Fibroblast of villous mesenchyme (primary cell): ENCODE results near the gene HK1. TPM values are rescaled to one million over a fixed set of nuclear protein-coding genes. Genes with fewer than 3 reads are reported as not detected.

ENCODE experiments used
- DNase-seq: peaks from one replicate; pipeline ENCODE4 v3.0.0-alpha.2; 2010; ENCODE audit warnings: low read depth
- H3K4me3 ChIP-seq: 2 replicates; pipeline ENCODE4 v1.5.1; 2011; ENCODE audit warnings: low read depth, mild to moderate bottlenecking, low read length
- CTCF ChIP-seq: IDR thresholded peaks from 2 replicates; pipeline ENCODE4 v1.5.1; 2012; ENCODE audit warnings: low read depth, mild to moderate bottlenecking, low read length; ENCODE audit not compliant: insufficient read depth
- total RNA-seq: library from RNA; depleted of rRNA; stranded (reverse); fragments of >200 nt; gene quantifications from 2 replicates; pipeline ENCODE4 v1.2.3, GENCODE V29; 2012

The HK1 gene
- total RNA-seq, 1 donor, result 91.1 TPM

GRCh38 chr10:69338133-69338456 lies 59.8 kb downstream of the HK1 start:
- no peak for TF ChIP-seq CTCF
- DNase-seq, result no peak

GRCh38 chr10:69338547-69339450 lies 60.5 kb downstream of the HK1 start:
- DNase-seq, result no peak
- no peak for TF ChIP-seq CTCF

More at GRCh38 chr10:69338133-69338456, 59.8 kb downstream of the HK1 start:
- no peak overlapping the region for H3K4me3 ChIP-seq

GRCh38 chr10:69340695-69341094 lies 62.4 kb downstream of the HK1 start:
- TF ChIP-seq CTCF, result no peak
- no peak overlapping the region for H3K4me3 ChIP-seq
- DNase-seq, result peak; percentile 75

More at GRCh38 chr10:69338547-69339450, 60.5 kb downstream of the HK1 start:
- no peak overlapping the region for H3K4me3 ChIP-seq

GRCh38 chr10:69343905-69344304 lies 65.6 kb downstream of the HK1 start:
- H3K4me3 ChIP-seq, result no peak overlapping the region
- DNase-seq, result no peak
- TF ChIP-seq CTCF, result no peak

- TF ChIP-seq CTCF, result no peak
- no peak for DNase-seq
- no peak overlapping the region for H3K4me3 ChIP-seq
Observed at GRCh38 chr10:69344591-69345252, 66.4 kb downstream of the HK1 start.

GRCh38 chr10:69345402-69345801 lies 67.1 kb downstream of the HK1 start:
- DNase-seq, result no peak
- no peak for TF ChIP-seq CTCF
- no peak overlapping the region for H3K4me3 ChIP-seq
